Progenitor cell of endocrine pancreas (in vitro differentiated cells): ENCODE results near the gene OR2D2. TPM values are rescaled to one million over a fixed set of nuclear protein-coding genes. Genes with fewer than 3 reads are reported as not detected.
"Not testable (repeated sequence)": the region's sequence is repeated elsewhere in the genome, so short reads cannot be mapped to it uniquely, and the experiment has no call there.

Experiments used
- DNase-seq: peaks from one replicate; pipeline ENCODE4 v3.0.0; 2021; ENCODE audit warnings: low spot score; ENCODE audit not compliant: unreplicated experiment
- H3K27ac Mint-ChIP-seq: 2 replicates; pipeline ENCODE4 v1.8.0; 2021; ENCODE audit warnings: mild to moderate bottlenecking, moderate library complexity, mixed read lengths
- H3K27me3 Mint-ChIP-seq: 2 replicates; pipeline ENCODE4 v1.8.0; 2021; ENCODE audit warnings: mixed read lengths
- H3K36me3 Mint-ChIP-seq: 2 replicates; pipeline ENCODE4 v1.8.0; 2022; ENCODE audit warnings: mixed read lengths; ENCODE audit not compliant: insufficient read depth
- H3K4me1 Mint-ChIP-seq: 2 replicates; pipeline ENCODE4 v1.8.0; 2021; ENCODE audit warnings: low read depth, mixed read lengths
- H3K4me3 Mint-ChIP-seq: 2 replicates; pipeline ENCODE4 v1.8.0; 2021; ENCODE audit warnings: low read depth, mild to moderate bottlenecking, moderate library complexity, mixed read lengths
- H3K9me3 Mint-ChIP-seq: 2 replicates; pipeline ENCODE4 v1.8.0; 2021; ENCODE audit warnings: low read depth, mixed read lengths
- CTCF ChIP-seq: fragments of 200-600 bp; sonication (generic); IDR thresholded peaks from one replicate; pipeline ENCODE4 v1.5.0; 2021; ENCODE audit warnings: antibody characterized with exemption, mild to moderate bottlenecking; ENCODE audit not compliant: unreplicated experiment
- total RNA-seq: library from RNA; stranded (reverse); gene quantifications from 2 replicates; pipeline ENCODE4 v1.2.1, GENCODE V29; 2021

The OR2D2 gene
- total RNA-seq, 1 donor from 2014 or later = 0.53 TPM

GRCh38 chr11:6895010-6895409 lies 2.7 kb upstream of the OR2D2 start:
- no peaks in the 10 kb centered on the region for H3K36me3 Mint-ChIP-seq
- no peak for DNase-seq
- TF ChIP-seq CTCF = no peak
- no peak overlapping the region for H3K4me3 Mint-ChIP-seq
- no peaks in the 10 kb centered on the region for H3K27me3 Mint-ChIP-seq
- no peaks in the 10 kb centered on the region for H3K4me1 Mint-ChIP-seq
- no peaks in the 10 kb centered on the region for H3K9me3 Mint-ChIP-seq
- no peak overlapping the region for H3K27ac Mint-ChIP-seq

DNA sequence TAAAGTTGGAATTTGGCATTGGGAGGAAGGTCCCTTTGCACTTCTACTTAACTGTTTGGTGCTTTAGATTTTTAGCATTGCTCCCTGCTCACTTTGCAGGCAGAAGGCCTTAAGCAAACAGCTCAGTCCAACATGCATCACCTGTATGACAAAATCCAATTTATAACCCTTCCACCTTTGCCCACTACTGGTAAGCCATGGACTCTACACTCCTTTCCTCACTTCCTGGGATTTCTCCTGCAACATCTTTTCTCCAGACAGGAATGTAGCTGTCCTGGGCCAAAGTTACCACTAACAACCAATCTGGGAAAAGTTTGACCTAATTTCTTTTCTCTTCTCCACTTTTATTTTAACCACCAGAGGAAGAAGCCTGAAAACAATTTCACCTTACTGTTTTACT lies 1.8 kb upstream of the OR2D2 start:
- DNase-seq = no peak
- H3K36me3 Mint-ChIP-seq = no peaks in the 10 kb centered on the region
- no peak overlapping the region for H3K4me3 Mint-ChIP-seq
- no peaks in the 10 kb centered on the region for H3K9me3 Mint-ChIP-seq
- no peaks in the 10 kb centered on the region for H3K4me1 Mint-ChIP-seq
- TF ChIP-seq CTCF = no peak
- no peaks in the 10 kb centered on the region for H3K27me3 Mint-ChIP-seq
- H3K27ac Mint-ChIP-seq = no peak overlapping the region

DNA sequence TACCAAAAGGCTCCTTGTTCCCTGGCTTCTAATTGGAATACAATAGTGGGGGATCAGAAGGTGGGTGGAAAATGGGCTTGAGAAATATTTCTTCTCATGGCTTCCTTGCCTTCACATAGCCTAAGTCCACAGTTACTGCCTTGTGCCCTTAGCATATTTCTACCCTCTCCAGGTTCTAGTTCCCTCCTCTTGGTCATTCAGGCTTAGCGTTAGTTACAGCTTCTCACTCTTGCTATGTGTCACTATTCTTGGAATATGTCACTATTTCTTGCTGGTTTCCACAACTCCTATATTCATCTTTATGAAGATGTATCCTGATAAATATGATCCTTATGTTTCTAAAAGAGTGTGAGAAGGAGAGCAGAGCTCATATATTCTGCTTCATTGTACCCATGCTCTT lies 2.5 kb downstream of the OR2D2 start:
- no peaks in the 10 kb centered on the region for H3K27me3 Mint-ChIP-seq
- no peaks in the 10 kb centered on the region for H3K9me3 Mint-ChIP-seq
- no peak for DNase-seq
- no peak overlapping the region for H3K27ac Mint-ChIP-seq
- no peak for TF ChIP-seq CTCF
- H3K4me3 Mint-ChIP-seq = no peak overlapping the region
- no peaks in the 10 kb centered on the region for H3K36me3 Mint-ChIP-seq
- no peaks in the 10 kb centered on the region for H3K4me1 Mint-ChIP-seq

- Mint-ChIP-seq H3K9me3 (no peaks in the 10 kb centered on the region), H3K27ac (no peak overlapping the region), H3K36me3 (no peaks in the 10 kb centered on the region), H3K4me3 (no peak overlapping the region), H3K27me3 (no peaks in the 10 kb centered on the region), H3K4me1 (no peaks in the 10 kb centered on the region)
- no peak for TF ChIP-seq CTCF
- DNase-seq = no peak
Observed at GRCh38 chr11:6888830-6889229, 3.5 kb downstream of the OR2D2 start.

- not testable (repeated sequence) for DNase-seq, H3K27me3 Mint-ChIP-seq, H3K4me1 Mint-ChIP-seq, H3K4me3 Mint-ChIP-seq, H3K36me3 Mint-ChIP-seq, H3K9me3 Mint-ChIP-seq, H3K27ac Mint-ChIP-seq
Observed at GRCh38 chr11:6887711-6888110, 4.6 kb downstream of the OR2D2 start.

DNA sequence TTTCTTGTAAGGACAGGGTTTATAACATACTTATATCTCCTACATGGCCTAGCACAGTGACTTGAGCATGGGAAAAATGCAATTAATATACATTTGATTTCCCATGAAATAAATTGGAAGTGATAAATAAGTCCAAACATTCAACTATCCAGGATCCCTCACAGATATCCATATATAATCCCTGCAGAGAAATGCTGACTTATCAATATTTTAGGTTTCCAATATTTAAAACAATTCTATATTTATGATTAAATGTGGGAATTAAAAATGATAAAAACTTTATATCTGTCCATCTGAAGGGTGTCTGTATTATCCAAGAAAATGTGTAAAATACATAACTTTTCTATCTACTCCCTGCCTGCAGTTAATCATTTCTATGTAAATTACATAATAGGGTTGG lies 9.5 kb downstream of the OR2D2 start:
- no peaks in the 10 kb centered on the region for H3K27me3 Mint-ChIP-seq
- DNase-seq = no peak
- no peaks in the 10 kb centered on the region for H3K36me3 Mint-ChIP-seq
- H3K9me3 Mint-ChIP-seq = no peaks in the 10 kb centered on the region
- TF ChIP-seq CTCF = no peak
- no peak overlapping the region for H3K27ac Mint-ChIP-seq
- H3K4me1 Mint-ChIP-seq = no peaks in the 10 kb centered on the region
- H3K4me3 Mint-ChIP-seq = no peak overlapping the region
